Heart left ventricle (tissue), 16 donors: ENCODE data around the gene CLCA1. TPM values are rescaled to one million over a fixed set of nuclear protein-coding genes. Genes with fewer than 3 reads are reported as not detected.

Source experiments
- ATAC-seq, 4 donors: fragments of 200-7000 bp; cut with Tn5 transposase; one replicate each; pipeline ENCODE4 v1.9.1; 2020 to 2022; ENCODE audit warnings: moderate library complexity in 4 of 4, mild to moderate bottlenecking in 3 of 4, moderate number of reproducible peaks in 1 of 4
- DNase-seq, 5 donors: peaks; one replicate each; pipeline ENCODE4 v3.0.0-alpha.2; 2020
- H3K27ac ChIP-seq, 12 donors: fragments of 200-600 bp; sonication (generic) in 4 of 12; one replicate each; pipeline versions ENCODE4 v1.5.0 to v1.8.0; 2016 to 2022; ENCODE audit warnings: mild to moderate bottlenecking in 2 of 12
- H3K27me3 ChIP-seq, 9 donors: fragments of 200-600 bp; sonication (generic) in 2 of 9; one replicate each; pipeline versions ENCODE4 v1.5.1 to v1.8.0; 2016 to 2022; ENCODE audit warnings: mild to moderate bottlenecking in 3 of 9
- H3K36me3 ChIP-seq, 9 donors: fragments of 200-600 bp; sonication (generic) in 2 of 9; one replicate each; pipeline versions ENCODE4 v1.5.0 to v1.8.0; 2018 to 2022; ENCODE audit warnings: mild to moderate bottlenecking in 2 of 9
- H3K4me1 ChIP-seq, 12 donors: fragments of 200-600 bp; sonication (generic) in 4 of 12; one replicate each; pipeline versions ENCODE4 v1.5.0 to v1.8.0; 2016 to 2022; ENCODE audit warnings: mild to moderate bottlenecking in 3 of 12
- H3K4me3 ChIP-seq, 12 donors: fragments of 200-600 bp; sonication (generic) in 4 of 12; one replicate each; pipeline versions ENCODE4 v1.5.0 to v1.8.0; 2017 to 2022; ENCODE audit warnings: mild to moderate bottlenecking in 9 of 12, moderate library complexity in 4 of 12
- H3K9me3 ChIP-seq, 12 donors: fragments of 200-600 bp; sonication (generic) in 4 of 12; one replicate each; pipeline versions ENCODE4 v1.5.0 to v1.8.0; 2016 to 2022; ENCODE audit warnings: mild to moderate bottlenecking in 1 of 12
- CTCF ChIP-seq, 12 donors: fragments of 200-600 bp; sonication (generic) in 4 of 12; IDR thresholded peaks; one replicate each; pipeline versions ENCODE4 v1.5.0 to v1.8.0; 2018 to 2022; ENCODE audit warnings: antibody characterized with exemption in 12 of 12, mild to moderate bottlenecking in 5 of 12
- POLR2A ChIP-seq, 2 donors: fragments of 450-650 bp; IDR thresholded peaks; one replicate each; pipeline ENCODE4 v1.6.1; 2017; ENCODE audit warnings: antibody characterized with exemption in 2 of 2, mild to moderate bottlenecking in 2 of 2, moderate library complexity in 2 of 2
- WGBS, 4 donors: extraction: QIAGEN DNeasy Blood & Tissue Kit in 2 of 4; methylation state at CpG; one replicate each; pipeline versions ENCODE4 v1.1.5 to v1.1.7; 2013 to 2018; 5-methylcytosine and 5-hydroxymethylcytosine counted together
- intact Hi-C, 10 donors: fragments of 100-400 bp; cut with DNase I; formaldehyde crosslinking; loops; one replicate each; pipeline versions ENCODE4 v1.11.1 to v1.14.2; 2022
- polyA plus RNA-seq, 2 donors: library from polyadenylated mRNA; stranded (reverse); fragments of 200-250 nt; gene quantifications; one replicate each; pipeline ENCODE4 v1.2.3, GENCODE V29; 2013
- total RNA-seq, 9 donors: library from RNA; depleted of rRNA in 2 of 9; stranded (reverse); fragments of >200 nt in 2 of 9; fragmentation: NEBNext Ultra II Directional in 3 of 9; extraction: Animal tissue kit (Norgen Biotek cat#: 25700) in 3 of 9; gene quantifications; one replicate each; pipeline versions ENCODE4 v1.1.0 to v1.2.4, GENCODE V29; 2016 to 2023
- donor health status: ischemic (EF 13 %, LVEDD 7.1; RV severe dilation, severe dysfunction).
- donor health status: healthy with polysubstance abuse.
- donor health status: DM: no; HTN: yes; CAD: no.
- donor health status: DM: no; HTN: no; CAD: no.
- donor health status: ischemic (EF 25% LVEDD 6.9; RV normal size, moderate dysfunction).
- donor health status: ischemic (EF 25% LVEDD 5.7; RV mildly dilated, moderate dysfunction).
- donor health status: healthy.
- donor health status: DM: yes; HTN: yes; CAD: no.
- donor health status: ischemic (EF 35%, LVEDD 5.7; RV mildly dilated, moderate dysfunction).
- donor health status: nonischemic (EF 11% LVEDD 7.7; RV severe dilation, severe dysfunction).
- donor health status: DM: yes; HTN: yes; CAD: no.
- donor health status: PGD.
- donor health status: ischemic (EF 29% LVEDD 5.4; RV normal size, mild dysfunction).
- donor health status: nonischemic (EF 23%, LVEDD 6.1; RV moderate dilation, normal function).

The CLCA1 gene
- total and polyA plus RNA-seq, 11 donors, result 0.06 to 0.07 TPM; not detected in 9

- DNase-seq (no peak), ATAC-seq (no peak)
- Histone ChIP-seq H3K27me3 (peaks cover 0 to 11% (median 0%) of the 10 kb centered on the region in 9 donors), H3K36me3 (no peaks in the 10 kb centered on the region), H3K4me3 (no peak overlapping the region), H3K9me3 (no peaks in the 10 kb centered on the region), H3K4me1 (no peaks in the 10 kb centered on the region), H3K27ac (no peak overlapping the region)
- 38 to 42% (median 41%) methylated on average over 5 of the region's 5 CpGs for WGBS, 4 donors
- no peak for TF ChIP-seq CTCF (IDR thresholded peaks at IDR 0.05)
- TF ChIP-seq POLR2A (IDR thresholded peaks at IDR 0.05), result no peak
- intact Hi-C loops, result no loop called here
Observed at GRCh38 chr1:86538775-86539174, 70.0 kb downstream of the CLCA1 start.

GRCh38 chr1:86541859-86542258, 73.1 kb downstream of the CLCA1 start:
- no peak overlapping the region for H3K4me3 ChIP-seq
- H3K9me3 ChIP-seq, result peaks cover 0 to 4% (median 0%) of the 10 kb centered on the region in 12 donors
- WGBS, 4 donors, result 81 to 95% (median 92%) methylated on average over 2 of the region's 2 CpGs
- ATAC-seq, result no peak
- no peak for DNase-seq
- H3K36me3 ChIP-seq, result no peaks in the 10 kb centered on the region
- TF ChIP-seq CTCF (IDR thresholded peaks at IDR 0.05) (no peak), POLR2A (IDR thresholded peaks at IDR 0.05) (no peak)
- intact Hi-C loops, result no loop called here
- H3K27me3 ChIP-seq, result peaks cover 0 to 11% (median 0%) of the 10 kb centered on the region in 9 donors
- H3K27ac ChIP-seq, result no peak overlapping the region
- H3K4me1 ChIP-seq, result no peaks in the 10 kb centered on the region

- H3K4me1 ChIP-seq, result no peaks in the 10 kb centered on the region
- peaks cover 0 to 11% (median 0%) of the 10 kb centered on the region in 9 donors for H3K27me3 ChIP-seq
- H3K4me3 ChIP-seq, result no peak overlapping the region
- H3K27ac ChIP-seq, result no peak overlapping the region
- H3K9me3 ChIP-seq, result peaks cover 0 to 4% (median 0%) of the 10 kb centered on the region in 12 donors
- intact Hi-C loops, result no loop called here
- ATAC-seq (no peak), DNase-seq (no peak)
- no peaks in the 10 kb centered on the region for H3K36me3 ChIP-seq
- TF ChIP-seq POLR2A (IDR thresholded peaks at IDR 0.05) (no peak), CTCF (IDR thresholded peaks at IDR 0.05) (no peak)
Observed at GRCh38 chr1:86542631-86543030, 73.9 kb downstream of the CLCA1 start.

GRCh38 chr1:86546787-86547221, 78.1 kb downstream of the CLCA1 start, which contains the start of gene CLCA4:
TSS of gene CLCA4 (plus strand) at chr1:86547078. CDS start at chr1:86547120, 42 bp downstream.
- intact Hi-C loops, result no loop called here
- ATAC-seq (no peak), DNase-seq (no peak)
- Histone ChIP-seq H3K9me3 (peaks cover 0 to 4% (median 0%) of the 10 kb centered on the region in 12 donors), H3K27me3 (no peaks in the 10 kb centered on the region), H3K27ac (no peak within 1 kb of the TSS), H3K4me1 (no peaks in the 10 kb centered on the region), H3K4me3 (no peak within 1 kb of the TSS), H3K36me3 (no peaks in the 10 kb centered on the region)
- WGBS, 4 donors, result 44 to 57% (median 47%) methylated on average over 2 of the region's 2 CpGs
- TF ChIP-seq CTCF (IDR thresholded peaks at IDR 0.05) (no peak), POLR2A (IDR thresholded peaks at IDR 0.05) (no peak)
